Neural progenitor cell (in vitro differentiated cells): ENCODE results near the gene PPIB. TPM values are rescaled to one million over a fixed set of nuclear protein-coding genes. Genes with fewer than 3 reads are reported as not detected.
A peak's percentile ranks its signal among the peaks of the same experiment; 100 is the strongest.

Experiments used
- DNase-seq: peaks from one replicate; pipeline ENCODE4 v3.0.0-alpha.2; 2016; ENCODE audit warnings: low spot score
- H2AFZ ChIP-seq: fragments of 200-600 bp; sonication (generic); replicated peaks from 2 replicates; pipeline ENCODE4 v1.6.1; 2016; ENCODE audit warnings: antibody characterized with exemption
- H3F3A ChIP-seq: fragments of 200-600 bp; sonication (generic); 2 replicates; pipeline ENCODE4 v1.6.1; 2016; ENCODE audit warnings: antibody characterized with exemption, low read depth
- H3K27ac ChIP-seq: fragments of 200-600 bp; sonication (generic); 2 replicates; pipeline ENCODE4 v1.5.1; 2016; ENCODE audit warnings: mild to moderate bottlenecking
- H3K27me3 ChIP-seq: fragments of 200-600 bp; sonication (generic); 2 replicates; pipeline ENCODE4 v1.6.1; 2016; ENCODE audit warnings: mild to moderate bottlenecking, moderate library complexity
- H3K36me3 ChIP-seq: fragments of 200-600 bp; sonication (generic); 2 replicates; pipeline ENCODE4 v1.5.1; 2016
- H3K4me1 ChIP-seq: fragments of 200-600 bp; sonication (generic); 2 replicates; pipeline ENCODE4 v1.6.1; 2016; ENCODE audit warnings: mixed run types
- H3K4me2 ChIP-seq: fragments of 200-600 bp; sonication (generic); 2 replicates; pipeline ENCODE4 v1.6.1; 2016
- H3K4me3 ChIP-seq: fragments of 200-600 bp; sonication (generic); 2 replicates; pipeline ENCODE4 v1.5.1; 2016
- H3K79me2 ChIP-seq: fragments of 200-600 bp; sonication (generic); 2 replicates; pipeline ENCODE4 v1.6.1; 2016; ENCODE audit warnings: low read depth
- H3K9ac ChIP-seq: fragments of 200-600 bp; sonication (generic); 2 replicates; pipeline ENCODE4 v1.6.1; 2016
- H3K9me3 ChIP-seq: fragments of 200-600 bp; sonication (generic); 2 replicates; pipeline ENCODE4 v1.5.1; 2016; ENCODE audit warnings: low read depth
- H4K20me1 ChIP-seq: fragments of 200-600 bp; sonication (generic); 2 replicates; pipeline ENCODE4 v1.6.1; 2016; ENCODE audit warnings: low read depth
- H3K27ac Mint-ChIP-seq: 3 replicates; pipeline ENCODE4 v1.8.0; 2021; ENCODE audit warnings: mixed read lengths
- H3K27me3 Mint-ChIP-seq: 2 replicates; pipeline ENCODE4 v1.8.0; 2022; ENCODE audit warnings: low read depth, mild to moderate bottlenecking, inconsistent platforms, moderate library complexity, mixed read lengths; ENCODE audit not compliant: insufficient read depth
- H3K36me3 Mint-ChIP-seq: 3 replicates; pipeline ENCODE4 v1.8.0; 2021; ENCODE audit warnings: mixed read lengths
- H3K4me1 Mint-ChIP-seq: 3 replicates; pipeline ENCODE4 v1.8.0; 2021; ENCODE audit warnings: mixed read lengths
- H3K4me3 Mint-ChIP-seq: 3 replicates; pipeline ENCODE4 v1.8.0; 2021; ENCODE audit warnings: mild to moderate bottlenecking, moderate library complexity, mixed read lengths
- H3K9me3 Mint-ChIP-seq: 3 replicates; pipeline ENCODE4 v1.8.0; 2020; ENCODE audit warnings: mixed read lengths
- EZH2 ChIP-seq: fragments of 200-600 bp; sonication (generic); IDR thresholded peaks from 2 replicates; pipeline ENCODE4 v1.6.1; 2017; ENCODE audit warnings: antibody characterized with exemption, mild to moderate bottlenecking, moderate library complexity
- EZH2phosphoT487 ChIP-seq: fragments of 200-600 bp; sonication (generic); IDR thresholded peaks from 2 replicates; pipeline ENCODE4 v1.6.1; 2017; ENCODE audit warnings: antibody characterized with exemption
- total RNA-seq: library from RNA; depleted of rRNA; stranded (reverse); fragments of >200 nt; gene quantifications from 2 replicates; pipeline ENCODE4 v1.2.3, GENCODE V29; 2015; ENCODE audit warnings: low replicate concordance
- TF ChIP-seq, protein P1 (sequence below): fragments of 200-600 bp; sonication (generic); IDR thresholded peaks from 2 replicates; pipeline ENCODE4 v1.5.1; 2017; ENCODE audit warnings: antibody characterized with exemption, mild to moderate bottlenecking

PPIB gene
- total RNA-seq, 1 donor from 2014 or later, result 109 TPM

DNA sequence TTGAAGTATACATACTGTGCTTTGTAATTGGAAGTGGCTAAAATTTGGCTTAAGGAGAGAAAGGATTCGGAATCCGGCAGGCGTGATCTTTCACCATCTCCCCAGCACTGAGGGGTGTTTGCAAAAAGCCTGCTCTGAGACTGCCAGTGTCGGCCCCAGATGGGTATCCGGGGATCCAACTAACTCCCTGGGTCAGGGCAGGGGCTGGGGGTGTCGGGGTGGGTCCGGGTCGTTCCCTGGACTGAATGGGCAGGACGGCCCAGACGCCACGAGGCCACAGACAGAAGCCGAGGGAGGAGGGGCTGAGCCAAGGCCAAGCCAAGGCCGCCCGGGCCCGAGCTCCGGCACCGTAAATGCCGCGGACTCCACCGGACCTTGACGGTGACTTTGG is 349 bp downstream of the PPIB start:
- Histone ChIP-seq H3K9me3 (no peaks in the 10 kb centered on the region), H3K9ac (peak overlapping the region; percentile 65), H3K79me2 (peaks cover 17% of the 10 kb centered on the region), H3K36me3 (no peaks in the 10 kb centered on the region), H4K20me1 (peaks cover 5% of the 10 kb centered on the region), H3F3A (peaks cover 19% of the 10 kb centered on the region), H3K4me3 (peak overlapping the region; percentile 77), H3K27me3 (no peaks in the 10 kb centered on the region), H3K4me1 (peaks cover 15% of the 10 kb centered on the region), H3K27ac (no peak overlapping the region), H3K4me2 (peak overlapping the region; percentile 96), H2AFZ (peak overlapping the region; percentile 32)
- Mint-ChIP-seq H3K27ac (peak overlapping the region; percentile 43), H3K36me3 (peaks cover 27% of the 10 kb centered on the region), H3K4me1 (peaks cover 23% of the 10 kb centered on the region), H3K4me3 (peak overlapping the region; percentile 89), H3K27me3 (no peaks in the 10 kb centered on the region), H3K9me3 (no peaks in the 10 kb centered on the region)
- DNase-seq, result no peak
- TF ChIP-seq, protein P1, sequence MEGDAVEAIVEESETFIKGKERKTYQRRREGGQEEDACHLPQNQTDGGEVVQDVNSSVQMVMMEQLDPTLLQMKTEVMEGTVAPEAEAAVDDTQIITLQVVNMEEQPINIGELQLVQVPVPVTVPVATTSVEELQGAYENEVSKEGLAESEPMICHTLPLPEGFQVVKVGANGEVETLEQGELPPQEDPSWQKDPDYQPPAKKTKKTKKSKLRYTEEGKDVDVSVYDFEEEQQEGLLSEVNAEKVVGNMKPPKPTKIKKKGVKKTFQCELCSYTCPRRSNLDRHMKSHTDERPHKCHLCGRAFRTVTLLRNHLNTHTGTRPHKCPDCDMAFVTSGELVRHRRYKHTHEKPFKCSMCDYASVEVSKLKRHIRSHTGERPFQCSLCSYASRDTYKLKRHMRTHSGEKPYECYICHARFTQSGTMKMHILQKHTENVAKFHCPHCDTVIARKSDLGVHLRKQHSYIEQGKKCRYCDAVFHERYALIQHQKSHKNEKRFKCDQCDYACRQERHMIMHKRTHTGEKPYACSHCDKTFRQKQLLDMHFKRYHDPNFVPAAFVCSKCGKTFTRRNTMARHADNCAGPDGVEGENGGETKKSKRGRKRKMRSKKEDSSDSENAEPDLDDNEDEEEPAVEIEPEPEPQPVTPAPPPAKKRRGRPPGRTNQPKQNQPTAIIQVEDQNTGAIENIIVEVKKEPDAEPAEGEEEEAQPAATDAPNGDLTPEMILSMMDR, result no peak
- no peak for TF ChIP-seq EZH2phosphoT487
- TF ChIP-seq EZH2, result no peak

GRCh38 chr15:64161688-64162477 is 939 bp downstream of the PPIB start:
- H3F3A ChIP-seq, result peaks cover 19% of the 10 kb centered on the region
- Mint-ChIP-seq H3K27me3 (no peaks in the 10 kb centered on the region), H3K9me3 (no peaks in the 10 kb centered on the region), H3K4me1 (peaks cover 23% of the 10 kb centered on the region), H3K36me3 (peaks cover 27% of the 10 kb centered on the region), H3K27ac (peak overlapping the region; percentile 43), H3K4me3 (peak overlapping the region; percentile 89)
- H3K79me2 ChIP-seq, result peaks cover 17% of the 10 kb centered on the region
- no peaks in the 10 kb centered on the region for H3K9me3 ChIP-seq
- H3K4me1 ChIP-seq, result peaks cover 15% of the 10 kb centered on the region
- H3K27me3 ChIP-seq, result no peaks in the 10 kb centered on the region
- no peak overlapping the region for H2AFZ ChIP-seq
- peak overlapping the region; percentile 96 for H3K4me2 ChIP-seq
- no peak overlapping the region for H3K27ac ChIP-seq
- no peak for DNase-seq
- H3K4me3 ChIP-seq, result peak overlapping the region; percentile 77
- no peaks in the 10 kb centered on the region for H3K36me3 ChIP-seq
- peak overlapping the region; percentile 65 for H3K9ac ChIP-seq
- TF ChIP-seq EZH2, result no peak
- TF ChIP-seq EZH2phosphoT487, result no peak
- TF ChIP-seq, protein P1, result no peak
- H4K20me1 ChIP-seq, result peaks cover 5% of the 10 kb centered on the region

- peaks cover 36% of the 10 kb centered on the region for H3K36me3 Mint-ChIP-seq
- no peak for TF ChIP-seq EZH2
- TF ChIP-seq EZH2phosphoT487, result no peak
- TF ChIP-seq, protein P1, result no peak
- no peaks in the 10 kb centered on the region for H3K36me3 ChIP-seq
Observed at GRCh38 chr15:64158363-64159134, 4.3 kb downstream of the PPIB start.

More at GRCh38 chr15:64158363-64159134, 4.3 kb downstream of the PPIB start:
- H3K4me1 ChIP-seq, result peaks cover 10% of the 10 kb centered on the region
- Mint-ChIP-seq H3K4me3 (no peak overlapping the region), H3K9me3 (no peaks in the 10 kb centered on the region), H3K27me3 (no peaks in the 10 kb centered on the region), H3K4me1 (peaks cover 17% of the 10 kb centered on the region), H3K27ac (peak overlapping the region; percentile 4)
- H3K9ac ChIP-seq, result no peak overlapping the region
- peaks cover 17% of the 10 kb centered on the region for H3K79me2 ChIP-seq
- H3K4me2 ChIP-seq, result no peak overlapping the region
- peaks cover 5% of the 10 kb centered on the region for H4K20me1 ChIP-seq
- no peak overlapping the region for H3K4me3 ChIP-seq
- DNase-seq, result no peak
- H3K9me3 ChIP-seq, result no peaks in the 10 kb centered on the region
- no peak overlapping the region for H3K27ac ChIP-seq
- H3F3A ChIP-seq, result peaks cover 19% of the 10 kb centered on the region
- H2AFZ ChIP-seq, result no peak overlapping the region
- H3K27me3 ChIP-seq, result no peaks in the 10 kb centered on the region
